Spleen (tissue), 11 donors: Measurements from ENCODE around the gene PTOV1. TPM values are rescaled to one million over a fixed set of nuclear protein-coding genes. Genes with fewer than 3 reads are reported as not detected.

ENCODE experiments used
- DNase-seq: peaks from one replicate; pipeline ENCODE4 v3.0.0-alpha.2; 2020
- H3K27ac ChIP-seq, 8 donors: fragments of 200-600 bp; sonication (generic) in 7 of 8; 1 replicate in 4 of 8; 2 replicates in 4 of 8; pipeline versions ENCODE4 v1.5.0 to v1.8.0; 2016 to 2021; ENCODE audit warnings: inconsistent platforms in 4 of 8, mild to moderate bottlenecking in 4 of 8, moderate library complexity in 1 of 8
- H3K27me3 ChIP-seq, 7 donors: fragments of 200-600 bp; sonication (generic) in 6 of 7; replicated peaks in 1 of 7; 1 replicate in 4 of 7; 2 replicates in 3 of 7; pipeline versions ENCODE4 v1.5.0 to v1.8.0; 2016 to 2021; ENCODE audit warnings: inconsistent platforms in 3 of 7, mild to moderate bottlenecking in 1 of 7
- H3K36me3 ChIP-seq, 6 donors: fragments of 200-600 bp; sonication (generic) in 5 of 6; 1 replicate in 4 of 6; 2 replicates in 2 of 6; pipeline versions ENCODE4 v1.5.0 to v1.8.0; 2016 to 2021; ENCODE audit warnings: inconsistent platforms in 2 of 6
- H3K4me1 ChIP-seq, 6 donors: fragments of 200-600 bp; sonication (generic) in 5 of 6; 1 replicate in 3 of 6; 2 replicates in 3 of 6; pipeline versions ENCODE4 v1.5.0 to v1.8.0; 2016 to 2021; ENCODE audit warnings: inconsistent platforms in 3 of 6
- H3K4me3 ChIP-seq, 8 donors: fragments of 200-600 bp; sonication (generic) in 7 of 8; 1 replicate in 4 of 8; 2 replicates in 4 of 8; pipeline versions ENCODE4 v1.5.0 to v1.8.0; 2016 to 2021; ENCODE audit warnings: inconsistent platforms in 4 of 8, mild to moderate bottlenecking in 4 of 8, moderate library complexity in 2 of 8
- H3K9me3 ChIP-seq, 8 donors: fragments of 200-600 bp; sonication (generic) in 7 of 8; 1 replicate in 4 of 8; 2 replicates in 4 of 8; pipeline versions ENCODE4 v1.5.0 to v1.8.0; 2016 to 2021; ENCODE audit warnings: inconsistent platforms in 4 of 8
- POLR2A ChIP-seq, 3 donors: fragments of 450-650 bp; IDR thresholded peaks; one replicate each; pipeline ENCODE4 v1.5.1; 2017; ENCODE audit warnings: antibody characterized with exemption in 3 of 3, mild to moderate bottlenecking in 1 of 3
- POLR2AphosphoS5 ChIP-seq, 3 donors: sonication (generic); formaldehyde crosslinking; IDR thresholded peaks; one replicate each; pipeline ENCODE4 v1.5.1; 2017; ENCODE audit warnings: antibody characterized with exemption in 3 of 3
- WGBS, 5 donors: extraction: QIAGEN DNeasy Blood & Tissue Kit in 3 of 5; methylation state at CpG; one replicate each; pipeline versions ENCODE4 v1.1.5 to v1.1.7; 2013 to 2018; 5-methylcytosine and 5-hydroxymethylcytosine counted together
- intact Hi-C: fragments of 100-400 bp; cut with DNase I; formaldehyde crosslinking; loops from one replicate; pipeline ENCODE4 v1.15.0; 2023; ENCODE audit warnings: low total_unique reads
- polyA plus RNA-seq, 3 donors: library from polyadenylated mRNA; stranded (reverse); fragments of 200-250 nt; gene quantifications; one replicate each; pipeline ENCODE4 v1.2.1, GENCODE V29; 2013
- total RNA-seq, 7 donors: library from RNA; depleted of rRNA in 3 of 7; stranded (reverse); fragments of >200 nt in 3 of 7; fragmentation: NEBNext Ultra II Directional in 4 of 7; extraction: Animal tissue kit (Norgen Biotek cat#: 25700) in 4 of 7; gene quantifications; one replicate each; pipeline versions ENCODE4 v1.1.0 to v1.2.1, GENCODE V29; 2016 to 2021
- TF ChIP-seq, protein P1 (sequence below), 11 experiments: fragments of 200-600 bp in 7 of 11; fragments of 450-650 bp in 4 of 11; sonication (generic) in 4 of 11; IDR thresholded peaks in 8 of 11; conservative IDR thresholded peaks in 3 of 11; 1 replicate in 7 of 11; 2 replicates in 4 of 11; pipeline versions ENCODE4 v1.4.0 to v1.8.0; 2016 to 2021; ENCODE audit warnings: antibody characterized with exemption in 11 of 11, inconsistent platforms in 4 of 11, mild to moderate bottlenecking in 1 of 11
- donor health status: healthy with polysubstance abuse.
- donor health status: DM: no; HTN: no; CAD: no; lungs with moderate emphysema.
- donor health status: DM: no; HTN: no; CAD: no.
- donor health status: Bipolar disorder and iron deficiency.
- donor health status: healthy.
- donor health status: DM: no; HTN: no; CAD: no.
- donor health status: DM: yes; HTN: yes; CAD: no.

The PTOV1 gene
- total and polyA plus RNA-seq, 10 donors: 61.4 to 127 (median 90.2) TPM

DNA sequence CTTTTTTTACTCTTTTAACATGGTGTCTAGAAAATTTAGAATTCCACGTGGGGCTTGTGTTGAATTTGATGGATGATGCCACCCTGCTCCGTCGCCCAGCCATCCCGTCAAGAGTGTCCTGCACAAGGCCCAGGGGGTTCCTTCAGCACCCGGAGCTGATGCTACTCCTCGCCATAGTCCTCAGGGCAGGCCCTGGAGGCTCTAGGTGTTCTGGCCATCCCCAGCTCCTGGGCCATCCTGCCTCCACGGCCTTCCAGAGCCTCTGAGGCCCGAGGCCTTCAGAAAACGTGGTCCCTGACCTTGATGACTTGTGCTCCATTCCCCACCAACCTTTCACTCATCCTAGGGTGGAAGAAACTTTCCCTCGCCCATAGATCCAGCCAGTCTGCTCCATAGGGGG is 22.9 kb downstream of the PTOV1 start:
- H3K27me3 ChIP-seq: no peaks in the 10 kb centered on the region
- H3K36me3 ChIP-seq: peaks cover 0 to 44% (median 2%) of the 10 kb centered on the region in 6 donors
- H3K9me3 ChIP-seq: no peaks in the 10 kb centered on the region
- peaks cover 19 to 76% (median 46%) of the 10 kb centered on the region in 6 donors for H3K4me1 ChIP-seq
- TF ChIP-seq POLR2AphosphoS5 (IDR thresholded peaks at IDR 0.05) (no peak), POLR2A (IDR thresholded peaks at IDR 0.05) (no peak)
- TF ChIP-seq, protein P1, sequence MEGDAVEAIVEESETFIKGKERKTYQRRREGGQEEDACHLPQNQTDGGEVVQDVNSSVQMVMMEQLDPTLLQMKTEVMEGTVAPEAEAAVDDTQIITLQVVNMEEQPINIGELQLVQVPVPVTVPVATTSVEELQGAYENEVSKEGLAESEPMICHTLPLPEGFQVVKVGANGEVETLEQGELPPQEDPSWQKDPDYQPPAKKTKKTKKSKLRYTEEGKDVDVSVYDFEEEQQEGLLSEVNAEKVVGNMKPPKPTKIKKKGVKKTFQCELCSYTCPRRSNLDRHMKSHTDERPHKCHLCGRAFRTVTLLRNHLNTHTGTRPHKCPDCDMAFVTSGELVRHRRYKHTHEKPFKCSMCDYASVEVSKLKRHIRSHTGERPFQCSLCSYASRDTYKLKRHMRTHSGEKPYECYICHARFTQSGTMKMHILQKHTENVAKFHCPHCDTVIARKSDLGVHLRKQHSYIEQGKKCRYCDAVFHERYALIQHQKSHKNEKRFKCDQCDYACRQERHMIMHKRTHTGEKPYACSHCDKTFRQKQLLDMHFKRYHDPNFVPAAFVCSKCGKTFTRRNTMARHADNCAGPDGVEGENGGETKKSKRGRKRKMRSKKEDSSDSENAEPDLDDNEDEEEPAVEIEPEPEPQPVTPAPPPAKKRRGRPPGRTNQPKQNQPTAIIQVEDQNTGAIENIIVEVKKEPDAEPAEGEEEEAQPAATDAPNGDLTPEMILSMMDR (IDR thresholded peaks at IDR 0.05 in 8 of 11, conservative IDR thresholded peaks at IDR 0.05 in 3 of 11): no peak
- H3K4me3 ChIP-seq: no peak overlapping the region
- H3K27ac ChIP-seq: peak overlapping the region in 2 of 8 donors; percentile 8 to 99
- intact Hi-C loops: no loop called here
- no peak for DNase-seq
- 87 to 94% (median 89%) methylated on average over 10 of the region's 10 CpGs for WGBS, 5 donors

DNA sequence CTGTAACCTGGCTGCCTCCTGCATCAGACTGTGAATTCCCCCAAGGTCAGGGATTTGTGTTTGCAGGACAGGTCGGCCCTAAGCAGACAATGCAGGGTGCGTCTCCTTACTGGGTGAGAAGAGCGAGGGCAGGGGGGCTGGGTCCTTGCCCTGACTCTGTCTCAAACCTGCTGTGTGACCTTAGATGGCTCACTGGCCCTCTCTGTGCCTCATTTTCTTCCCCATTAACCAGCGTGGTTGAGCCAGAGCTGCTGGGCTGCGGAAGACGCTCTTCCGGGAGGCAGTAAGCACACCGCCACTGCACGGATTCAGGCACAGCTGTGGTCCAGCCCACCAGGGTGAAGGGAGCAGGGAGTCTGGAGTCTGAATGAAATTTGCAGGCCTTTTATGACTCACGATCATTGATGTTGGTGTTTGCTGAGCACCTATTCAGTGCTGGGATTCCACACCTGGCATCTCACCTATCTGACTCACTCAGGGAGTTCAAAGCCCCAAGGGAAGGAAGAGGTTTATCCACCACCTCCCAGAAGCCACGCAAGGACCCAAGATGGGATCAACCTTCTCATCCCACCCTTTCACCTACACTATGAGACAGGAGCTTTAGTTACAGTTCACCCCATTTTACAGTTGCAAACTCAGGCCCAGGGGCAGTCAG is 23.7 kb downstream of the PTOV1 start:
- TF ChIP-seq, protein P1 (IDR thresholded peaks at IDR 0.05 in 8 of 11, conservative IDR thresholded peaks at IDR 0.05 in 3 of 11): no peak
- Histone ChIP-seq H3K27me3 (no peaks in the 10 kb centered on the region), H3K4me3 (no peak overlapping the region), H3K4me1 (peaks cover 19 to 79% (median 45%) of the 10 kb centered on the region in 6 donors), H3K27ac (peak overlapping the region in 3 of 8 donors; percentile 99 to 100 (median 99)), H3K36me3 (peaks cover 0 to 52% (median 6%) of the 10 kb centered on the region in 6 donors), H3K9me3 (no peaks in the 10 kb centered on the region)
- intact Hi-C loops: no loop called here
- no peak for DNase-seq
- 88 to 96% (median 92%) methylated on average over 10 to 11 of the region's 11 CpGs for WGBS, 5 donors

DNA sequence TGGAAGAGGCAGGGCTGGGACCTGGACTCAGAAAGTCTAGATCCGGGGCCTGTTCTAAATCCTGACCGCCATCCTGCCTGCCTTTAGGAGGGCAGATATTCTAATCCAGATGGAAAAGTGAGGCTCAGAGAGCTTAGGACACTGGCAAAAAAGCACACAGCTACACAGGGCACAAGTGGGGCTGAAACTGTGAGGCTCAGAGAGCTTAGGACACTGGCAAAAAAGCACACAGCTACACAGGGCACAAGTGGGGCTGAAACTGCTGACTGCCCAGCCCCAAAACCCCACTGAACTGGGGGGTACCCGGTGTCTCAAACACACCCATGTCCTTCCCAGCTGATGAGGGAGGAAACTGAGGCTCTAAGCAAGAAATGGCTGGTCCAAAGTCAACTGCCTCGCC is 24.2 kb downstream of the PTOV1 start:
- peaks cover 16 to 80% (median 43%) of the 10 kb centered on the region in 6 donors for H3K4me1 ChIP-seq
- peaks cover 3 to 58% (median 11%) of the 10 kb centered on the region in 6 donors for H3K36me3 ChIP-seq
- H3K9me3 ChIP-seq: no peaks in the 10 kb centered on the region
- H3K4me3 ChIP-seq: peak overlapping the region in 4 of 8 donors; percentile 79 to 87 (median 86)
- intact Hi-C loops: no loop called here
- H3K27ac ChIP-seq: peak overlapping the region in 6 of 8 donors; percentile 96 to 100 (median 99)
- DNase-seq: no peak
- TF ChIP-seq, protein P1 (IDR thresholded peaks at IDR 0.05 in 8 of 11, conservative IDR thresholded peaks at IDR 0.05 in 3 of 11): no peak
- TF ChIP-seq POLR2AphosphoS5 (IDR thresholded peaks at IDR 0.05) (no peak), POLR2A (IDR thresholded peaks at IDR 0.05) (no peak)
- WGBS, 5 donors: 88 to 91% (median 91%) methylated on average over 4 of the region's 4 CpGs
- no peaks in the 10 kb centered on the region for H3K27me3 ChIP-seq

DNA sequence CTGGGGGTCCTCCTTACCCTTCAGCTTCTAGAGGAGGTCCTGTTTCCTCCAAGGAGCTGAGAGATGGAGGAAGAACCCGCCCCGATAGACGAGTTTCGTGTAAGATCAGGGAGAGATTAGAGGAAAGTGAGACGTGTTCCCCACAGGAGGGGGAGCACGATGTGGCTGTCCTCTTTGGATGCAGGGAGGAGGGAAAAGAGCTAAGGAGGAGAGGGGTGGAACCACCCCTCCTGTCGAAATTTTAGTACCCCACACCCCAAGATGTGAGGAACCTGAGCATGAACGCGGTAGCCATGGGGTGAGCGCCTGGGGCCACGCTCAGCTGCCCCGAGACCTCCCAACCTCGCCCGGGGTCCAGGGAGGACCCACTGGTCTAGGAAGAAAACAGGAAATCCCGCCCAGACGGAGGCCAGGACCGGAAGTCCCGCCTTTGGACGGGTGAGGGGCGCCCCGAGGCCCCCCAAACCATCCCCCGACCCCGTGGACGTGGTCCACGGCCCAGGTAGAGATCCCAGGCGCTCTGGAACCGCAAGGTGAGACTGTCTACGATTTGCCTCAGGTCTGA is 25.0 kb downstream of the PTOV1 start:
- intact Hi-C loops: no loop called here
- Histone ChIP-seq H3K9me3 (no peaks in the 10 kb centered on the region), H3K4me1 (peaks cover 10 to 73% (median 37%) of the 10 kb centered on the region in 6 donors), H3K36me3 (peaks cover 9 to 61% (median 19%) of the 10 kb centered on the region in 6 donors), H3K27ac (peak overlapping the region; percentile 96 to 100 (median 99)), H3K4me3 (peak overlapping the region; percentile 54 to 87 (median 76)), H3K27me3 (no peaks in the 10 kb centered on the region)
- TF ChIP-seq POLR2A (IDR thresholded peaks at IDR 0.05): no peak
- peak in 2 of 3 donors; percentile 21 to 23 for TF ChIP-seq POLR2AphosphoS5 (IDR thresholded peaks at IDR 0.05)
- TF ChIP-seq, protein P1 (IDR thresholded peaks at IDR 0.05 in 8 of 11, conservative IDR thresholded peaks at IDR 0.05 in 3 of 11): no peak
- whole genome bisulfite sequencing, 5 donors: 0 to 2% (median 1%) methylated on average over 18 to 28 of the region's 28 CpGs
- DNase-seq: peak; percentile 94
